Panc1 (cell line): ENCODE measurements around the gene SLC37A1.

Experiments
- POLR2AphosphoS5 ChIP-seq: IDR thresholded peaks from 2 replicates; pipeline ENCODE4 v1.6.1; 2012; ENCODE audit warnings: mild to moderate bottlenecking, low read depth, low read length, moderate library complexity
- SIN3A ChIP-seq: IDR thresholded peaks from 2 replicates; pipeline ENCODE4 v1.6.1; 2012; ENCODE audit warnings: low read depth, mild to moderate bottlenecking, low read length, moderate library complexity, borderline replicate concordance; ENCODE audit not compliant: insufficient read depth
- TCF7L2 ChIP-seq: IDR thresholded peaks from 2 replicates; pipeline ENCODE4 v1.6.1; 2011; ENCODE audit warnings: mild to moderate bottlenecking, low read depth, low read length, inconsistent platforms
- TF ChIP-seq, protein P1 (sequence below): fragments of 450-650 bp; IDR thresholded peaks from 2 replicates; pipeline ENCODE4 v1.5.1; 2017; ENCODE audit warnings: mild to moderate bottlenecking

DNA sequence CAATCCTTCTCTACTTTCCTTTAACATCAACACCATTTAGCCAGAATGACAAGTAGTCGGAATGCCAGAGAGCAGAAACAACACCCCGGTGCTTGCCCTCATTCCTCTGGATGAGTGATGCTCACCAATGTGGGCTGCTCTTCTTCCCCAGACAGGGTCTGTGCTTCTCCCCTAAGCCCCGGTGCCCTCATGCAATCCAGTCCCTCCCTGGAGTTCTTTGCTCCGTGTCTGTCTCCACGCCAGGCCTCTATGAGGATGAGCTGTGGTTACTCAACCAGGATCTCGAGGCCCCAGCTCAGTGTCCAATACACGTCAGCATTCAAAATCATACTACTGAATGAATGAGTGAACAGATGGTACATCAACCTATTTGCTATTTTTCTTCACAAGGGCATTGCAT is 110.0 kb downstream of the SLC37A1 start:
- TF ChIP-seq, protein P1, sequence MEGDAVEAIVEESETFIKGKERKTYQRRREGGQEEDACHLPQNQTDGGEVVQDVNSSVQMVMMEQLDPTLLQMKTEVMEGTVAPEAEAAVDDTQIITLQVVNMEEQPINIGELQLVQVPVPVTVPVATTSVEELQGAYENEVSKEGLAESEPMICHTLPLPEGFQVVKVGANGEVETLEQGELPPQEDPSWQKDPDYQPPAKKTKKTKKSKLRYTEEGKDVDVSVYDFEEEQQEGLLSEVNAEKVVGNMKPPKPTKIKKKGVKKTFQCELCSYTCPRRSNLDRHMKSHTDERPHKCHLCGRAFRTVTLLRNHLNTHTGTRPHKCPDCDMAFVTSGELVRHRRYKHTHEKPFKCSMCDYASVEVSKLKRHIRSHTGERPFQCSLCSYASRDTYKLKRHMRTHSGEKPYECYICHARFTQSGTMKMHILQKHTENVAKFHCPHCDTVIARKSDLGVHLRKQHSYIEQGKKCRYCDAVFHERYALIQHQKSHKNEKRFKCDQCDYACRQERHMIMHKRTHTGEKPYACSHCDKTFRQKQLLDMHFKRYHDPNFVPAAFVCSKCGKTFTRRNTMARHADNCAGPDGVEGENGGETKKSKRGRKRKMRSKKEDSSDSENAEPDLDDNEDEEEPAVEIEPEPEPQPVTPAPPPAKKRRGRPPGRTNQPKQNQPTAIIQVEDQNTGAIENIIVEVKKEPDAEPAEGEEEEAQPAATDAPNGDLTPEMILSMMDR: no peak
- TF ChIP-seq SIN3A: no peak
- TF ChIP-seq POLR2AphosphoS5: no peak
- TF ChIP-seq TCF7L2: no peak
